SK-N-SH treated with all-trans-retinoic acid at 6 μM for 48 hours (cell line): ENCODE results near the gene MTTP.

Experiments
- ATAC-seq: fragments of 200-7000 bp; cut with Tn5 transposase; 3 replicates; pipeline ENCODE4 v1.9.1; 2020; ENCODE audit warnings: mild to moderate bottlenecking, moderate library complexity
- ARNTL ChIP-seq: fragments of 450-650 bp; formaldehyde crosslinking; IDR thresholded peaks from 2 replicates; pipeline ENCODE4 v1.5.0; 2020; ENCODE audit warnings: low read depth, mild to moderate bottlenecking, moderate library complexity, borderline replicate concordance
- BACH2 ChIP-seq: fragments of 250-450 bp; sonication (Bioruptor Pico); IDR thresholded peaks from 2 replicates; pipeline ENCODE4 v1.9.0; 2021; ENCODE audit warnings: mild to moderate bottlenecking, borderline replicate concordance
- CSDC2 ChIP-seq: fragments of 250-450 bp; sonication (Bioruptor Pico); IDR thresholded peaks from 2 replicates; pipeline ENCODE4 v1.5.0; 2020; ENCODE audit warnings: mild to moderate bottlenecking, moderate library complexity
- ESRRG ChIP-seq: fragments of 250-450 bp; sonication (Bioruptor Pico); IDR thresholded peaks from 2 replicates; pipeline ENCODE4 v1.6.1; 2021; ENCODE audit warnings: mild to moderate bottlenecking
- ISL1 ChIP-seq: fragments of 250-450 bp; sonication (Bioruptor Pico); IDR thresholded peaks from 2 replicates; pipeline ENCODE4 v2.1.2; 2022; ENCODE audit warnings: mild to moderate bottlenecking, moderate library complexity
- OSR1 ChIP-seq: fragments of 250-450 bp; sonication (Bioruptor Pico); IDR thresholded peaks from 2 replicates; pipeline ENCODE4 v1.8.0; 2022; ENCODE audit warnings: moderate library complexity, mild to moderate bottlenecking, inconsistent platforms
- PATZ1 ChIP-seq: fragments of 250-450 bp; sonication (Bioruptor Pico); IDR thresholded peaks from 2 replicates; pipeline ENCODE4 v1.8.0; 2020; ENCODE audit warnings: mild to moderate bottlenecking, moderate library complexity, borderline replicate concordance
- POU6F1 ChIP-seq: fragments of 250-450 bp; sonication (Bioruptor Pico); IDR thresholded peaks from 2 replicates; pipeline ENCODE4 v1.8.0; 2021; ENCODE audit warnings: low read depth, mild to moderate bottlenecking, moderate library complexity, borderline replicate concordance
- PPARA ChIP-seq: fragments of 250-450 bp; sonication (Bioruptor Pico); IDR thresholded peaks from 2 replicates; pipeline ENCODE4 v1.5.0; 2020; ENCODE audit warnings: mild to moderate bottlenecking, borderline replicate concordance
- RARB ChIP-seq: fragments of 250-450 bp; sonication (Bioruptor Pico); IDR thresholded peaks from 2 replicates; pipeline ENCODE4 v1.8.0; 2021; ENCODE audit warnings: mild to moderate bottlenecking, moderate library complexity
- SNAI2 ChIP-seq: fragments of 250-450 bp; sonication (Bioruptor Pico); IDR thresholded peaks from 2 replicates; pipeline ENCODE4 v1.5.0; 2020; ENCODE audit warnings: mild to moderate bottlenecking, moderate library complexity
- TCF4 ChIP-seq: fragments of 250-450 bp; sonication (Bioruptor Pico); IDR thresholded peaks from 2 replicates; pipeline ENCODE4 v1.8.0; 2021; ENCODE audit warnings: mild to moderate bottlenecking, moderate library complexity, borderline replicate concordance
- TOX ChIP-seq: fragments of 250-450 bp; sonication (Bioruptor Pico); IDR thresholded peaks from 2 replicates; pipeline ENCODE4 v1.8.0; 2021; ENCODE audit warnings: mild to moderate bottlenecking, moderate library complexity, borderline replicate concordance
- ZC3H10 ChIP-seq: fragments of 250-450 bp; sonication (Bioruptor Pico); IDR thresholded peaks from 2 replicates; pipeline ENCODE4 v1.5.1; 2021; ENCODE audit warnings: mild to moderate bottlenecking, moderate library complexity
- ZFP30 ChIP-seq: fragments of 450-650 bp; formaldehyde crosslinking; IDR thresholded peaks from 2 replicates; pipeline ENCODE4 v1.5.0; 2022; ENCODE audit warnings: mild to moderate bottlenecking, moderate library complexity
- ZNF565 ChIP-seq: fragments of 450-650 bp; formaldehyde crosslinking; conservative IDR thresholded peaks from 2 replicates; pipeline ENCODE4 v1.5.0; 2020; ENCODE audit warnings: low read depth, mild to moderate bottlenecking, moderate library complexity
- ZNF8 ChIP-seq: fragments of 450-650 bp; formaldehyde crosslinking; IDR thresholded peaks from 2 replicates; pipeline ENCODE4 v1.5.0; 2020; ENCODE audit warnings: mild to moderate bottlenecking, moderate library complexity
- TF ChIP-seq, protein P1 (sequence below): fragments of 250-450 bp; sonication (Bioruptor Pico); IDR thresholded peaks from 2 replicates; pipeline ENCODE4 v1.5.1; 2020; ENCODE audit warnings: low read depth, mild to moderate bottlenecking, moderate library complexity
- TF ChIP-seq, protein P2 (sequence below): fragments of 250-450 bp; sonication (Bioruptor Pico); IDR thresholded peaks from 2 replicates; pipeline ENCODE4 v1.5.0; 2020; ENCODE audit warnings: mild to moderate bottlenecking, moderate library complexity
- TF ChIP-seq, protein P3 (sequence below): fragments of 250-450 bp; sonication (Bioruptor Pico); IDR thresholded peaks from 2 replicates; pipeline ENCODE4 v1.5.1; 2021; ENCODE audit warnings: mild to moderate bottlenecking, moderate library complexity

Gene MTTP

GRCh38 chr4:99571883-99572282 is 2.7 kb upstream of the MTTP start (continued):
- TF ChIP-seq BACH2 (CRISPR knock-in tag), result no peak
- no peak for TF ChIP-seq POU6F1 (CRISPR knock-in tag)
- TF ChIP-seq PPARA (CRISPR knock-in tag), result no peak
- TF ChIP-seq RARB (CRISPR knock-in tag), result no peak
- TF ChIP-seq, protein P1, sequence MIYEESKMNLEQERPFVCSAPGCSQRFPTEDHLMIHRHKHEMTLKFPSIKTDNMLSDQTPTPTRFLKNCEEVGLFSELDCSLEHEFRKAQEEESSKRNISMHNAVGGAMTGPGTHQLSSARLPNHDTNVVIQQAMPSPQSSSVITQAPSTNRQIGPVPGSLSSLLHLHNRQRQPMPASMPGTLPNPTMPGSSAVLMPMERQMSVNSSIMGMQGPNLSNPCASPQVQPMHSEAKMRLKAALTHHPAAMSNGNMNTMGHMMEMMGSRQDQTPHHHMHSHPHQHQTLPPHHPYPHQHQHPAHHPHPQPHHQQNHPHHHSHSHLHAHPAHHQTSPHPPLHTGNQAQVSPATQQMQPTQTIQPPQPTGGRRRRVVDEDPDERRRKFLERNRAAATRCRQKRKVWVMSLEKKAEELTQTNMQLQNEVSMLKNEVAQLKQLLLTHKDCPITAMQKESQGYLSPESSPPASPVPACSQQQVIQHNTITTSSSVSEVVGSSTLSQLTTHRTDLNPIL (CRISPR knock-in tag), result no peak
- TF ChIP-seq ZNF565 (CRISPR knock-in tag), result no peak
- no peak for TF ChIP-seq CSDC2
- no peak for TF ChIP-seq OSR1
- TF ChIP-seq SNAI2 (CRISPR knock-in tag), result no peak
- no peak for TF ChIP-seq ZC3H10 (CRISPR knock-in tag)
- no peak for TF ChIP-seq TOX (CRISPR knock-in tag)

- ATAC-seq, result no peak
- no peak for TF ChIP-seq TCF4 (CRISPR knock-in tag)
- no peak for TF ChIP-seq ZFP30 (CRISPR knock-in tag)
- TF ChIP-seq PPARA (CRISPR knock-in tag), result no peak
- TF ChIP-seq ZNF8, result no peak
- TF ChIP-seq ARNTL (CRISPR knock-in tag), result no peak
- TF ChIP-seq ESRRG (CRISPR knock-in tag), result no peak
- no peak for TF ChIP-seq ISL1 (CRISPR knock-in tag)
- no peak for TF ChIP-seq SNAI2 (CRISPR knock-in tag)
- TF ChIP-seq, protein P1 (CRISPR knock-in tag), result no peak
- TF ChIP-seq, protein P2, sequence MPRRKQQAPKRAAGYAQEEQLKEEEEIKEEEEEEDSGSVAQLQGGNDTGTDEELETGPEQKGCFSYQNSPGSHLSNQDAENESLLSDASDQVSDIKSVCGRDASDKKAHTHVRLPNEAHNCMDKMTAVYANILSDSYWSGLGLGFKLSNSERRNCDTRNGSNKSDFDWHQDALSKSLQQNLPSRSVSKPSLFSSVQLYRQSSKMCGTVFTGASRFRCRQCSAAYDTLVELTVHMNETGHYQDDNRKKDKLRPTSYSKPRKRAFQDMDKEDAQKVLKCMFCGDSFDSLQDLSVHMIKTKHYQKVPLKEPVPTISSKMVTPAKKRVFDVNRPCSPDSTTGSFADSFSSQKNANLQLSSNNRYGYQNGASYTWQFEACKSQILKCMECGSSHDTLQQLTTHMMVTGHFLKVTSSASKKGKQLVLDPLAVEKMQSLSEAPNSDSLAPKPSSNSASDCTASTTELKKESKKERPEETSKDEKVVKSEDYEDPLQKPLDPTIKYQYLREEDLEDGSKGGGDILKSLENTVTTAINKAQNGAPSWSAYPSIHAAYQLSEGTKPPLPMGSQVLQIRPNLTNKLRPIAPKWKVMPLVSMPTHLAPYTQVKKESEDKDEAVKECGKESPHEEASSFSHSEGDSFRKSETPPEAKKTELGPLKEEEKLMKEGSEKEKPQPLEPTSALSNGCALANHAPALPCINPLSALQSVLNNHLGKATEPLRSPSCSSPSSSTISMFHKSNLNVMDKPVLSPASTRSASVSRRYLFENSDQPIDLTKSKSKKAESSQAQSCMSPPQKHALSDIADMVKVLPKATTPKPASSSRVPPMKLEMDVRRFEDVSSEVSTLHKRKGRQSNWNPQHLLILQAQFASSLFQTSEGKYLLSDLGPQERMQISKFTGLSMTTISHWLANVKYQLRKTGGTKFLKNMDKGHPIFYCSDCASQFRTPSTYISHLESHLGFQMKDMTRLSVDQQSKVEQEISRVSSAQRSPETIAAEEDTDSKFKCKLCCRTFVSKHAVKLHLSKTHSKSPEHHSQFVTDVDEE (CRISPR knock-in tag), result no peak
- TF ChIP-seq ZC3H10 (CRISPR knock-in tag), result no peak
- TF ChIP-seq ZNF565 (CRISPR knock-in tag), result no peak
Measured at GRCh38 chr4:99572527-99573240, 1.9 kb upstream of the MTTP start.

GRCh38 chr4:99573735-99574368 is 772 bp upstream of the MTTP start:
- ATAC-seq, result no peak
- TF ChIP-seq ARNTL (CRISPR knock-in tag), result no peak
- TF ChIP-seq ZC3H10 (CRISPR knock-in tag), result no peak
- TF ChIP-seq SNAI2 (CRISPR knock-in tag), result no peak
- TF ChIP-seq OSR1, result no peak
- no peak for TF ChIP-seq PPARA (CRISPR knock-in tag)
- TF ChIP-seq, protein P2 (CRISPR knock-in tag), result no peak
- TF ChIP-seq ZFP30 (CRISPR knock-in tag), result no peak
- TF ChIP-seq PATZ1 (CRISPR knock-in tag), result no peak
- TF ChIP-seq, protein P3, sequence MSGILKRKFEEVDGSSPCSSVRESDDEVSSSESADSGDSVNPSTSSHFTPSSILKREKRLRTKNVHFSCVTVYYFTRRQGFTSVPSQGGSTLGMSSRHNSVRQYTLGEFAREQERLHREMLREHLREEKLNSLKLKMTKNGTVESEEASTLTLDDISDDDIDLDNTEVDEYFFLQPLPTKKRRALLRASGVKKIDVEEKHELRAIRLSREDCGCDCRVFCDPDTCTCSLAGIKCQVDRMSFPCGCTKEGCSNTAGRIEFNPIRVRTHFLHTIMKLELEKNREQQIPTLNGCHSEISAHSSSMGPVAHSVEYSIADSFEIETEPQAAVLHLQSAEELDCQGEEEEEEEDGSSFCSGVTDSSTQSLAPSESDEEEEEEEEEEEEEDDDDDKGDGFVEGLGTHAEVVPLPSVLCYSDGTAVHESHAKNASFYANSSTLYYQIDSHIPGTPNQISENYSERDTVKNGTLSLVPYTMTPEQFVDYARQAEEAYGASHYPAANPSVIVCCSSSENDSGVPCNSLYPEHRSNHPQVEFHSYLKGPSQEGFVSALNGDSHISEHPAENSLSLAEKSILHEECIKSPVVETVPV (CRISPR knock-in tag), result no peak
